Neutrophil (primary cell): ENCODE measurements around the gene CAPS2.
A peak's percentile ranks its signal among the peaks of the same experiment; 100 is the strongest.

Source experiments
- H3K27ac ChIP-seq: fragments of 200-600 bp; sonication (generic); 2 replicates; pipeline ENCODE4 v1.5.1; 2016; ENCODE audit warnings: mild to moderate bottlenecking, moderate library complexity
- H3K27me3 ChIP-seq: fragments of 200-600 bp; sonication (generic); 2 replicates; pipeline ENCODE4 v1.6.0; 2016; ENCODE audit warnings: mild to moderate bottlenecking
- H3K36me3 ChIP-seq: fragments of 200-600 bp; sonication (generic); 2 replicates; pipeline ENCODE4 v1.5.1; 2017
- H3K4me1 ChIP-seq, 2 experiments: fragments of 200-600 bp in 1 of 2; sonication (generic) in 1 of 2; 1 replicate in 1 of 2; 2 replicates in 1 of 2; pipeline versions ENCODE4 v1.5.1 to v1.6.1; 2013 to 2016; ENCODE audit warnings: low read depth in 1 of 2, low read length in 1 of 2, mild to moderate bottlenecking in 1 of 2, moderate library complexity in 1 of 2; ENCODE audit not compliant: control insufficient read depth in 1 of 2, insufficient read depth in 1 of 2
- H3K4me3 ChIP-seq, 2 experiments: fragments of 200-600 bp in 1 of 2; sonication (generic) in 1 of 2; 1 replicate in 1 of 2; 2 replicates in 1 of 2; pipeline ENCODE4 v1.5.1; 2013 to 2016; ENCODE audit warnings: low read depth in 1 of 2, low read length in 1 of 2, mild to moderate bottlenecking in 1 of 2, moderate library complexity in 1 of 2
- H3K9me3 ChIP-seq: fragments of 200-600 bp; sonication (generic); 2 replicates; pipeline ENCODE4 v1.5.1; 2016
- CTCF ChIP-seq: fragments of 200-600 bp; sonication (generic); IDR thresholded peaks from 2 replicates; pipeline ENCODE4 v1.5.1; 2016; ENCODE audit warnings: antibody characterized with exemption

CAPS2 gene

GRCh38 chr12:75329918-75330826, at the start of gene CAPS2:
Gene CAPS2, minus strand, starts transcription at chr12:75330324. Its CDS starts 3,826 bp downstream, at chr12:75326498.
- H3K27ac ChIP-seq = no peak within 1 kb of the TSS
- peaks cover 48% of the 10 kb centered on the region for H3K27me3 ChIP-seq
- peak within 1 kb of the TSS; percentile 32 to 39 for H3K4me3 ChIP-seq
- no peaks in the 10 kb centered on the region for H3K36me3 ChIP-seq
- TF ChIP-seq CTCF = no peak
- H3K4me1 ChIP-seq = peaks cover 8 to 16% of the 10 kb centered on the region in 2 experiments
- no peaks in the 10 kb centered on the region for H3K9me3 ChIP-seq

- no peaks in the 10 kb centered on the region for H3K4me1 ChIP-seq
- H3K36me3 ChIP-seq = no peaks in the 10 kb centered on the region
- no peaks in the 10 kb centered on the region for H3K27me3 ChIP-seq
- H3K4me3 ChIP-seq = no peak overlapping the region
- no peak overlapping the region for H3K27ac ChIP-seq
- TF ChIP-seq CTCF = no peak
- no peaks in the 10 kb centered on the region for H3K9me3 ChIP-seq
These were observed 48.2 kb upstream of the CAPS2 start for GRCh38 chr12:75378354-75378753.

- Histone ChIP-seq H3K4me3 (no peak overlapping the region), H3K27ac (no peak overlapping the region), H3K9me3 (no peaks in the 10 kb centered on the region), H3K27me3 (no peaks in the 10 kb centered on the region), H3K4me1 (no peaks in the 10 kb centered on the region), H3K36me3 (no peaks in the 10 kb centered on the region)
- TF ChIP-seq CTCF = no peak
These were observed 44.8 kb upstream of the CAPS2 start for GRCh38 chr12:75374971-75375370.

- H3K4me3 ChIP-seq = no peak overlapping the region
- H3K36me3 ChIP-seq = no peaks in the 10 kb centered on the region
- TF ChIP-seq CTCF = no peak
- peaks cover 12 to 19% of the 10 kb centered on the region in 2 experiments for H3K4me1 ChIP-seq
- no peaks in the 10 kb centered on the region for H3K27me3 ChIP-seq
- H3K27ac ChIP-seq = no peak overlapping the region
- no peaks in the 10 kb centered on the region for H3K9me3 ChIP-seq
These were observed 36.5 kb upstream of the CAPS2 start for GRCh38 chr12:75366629-75367028.

GRCh38 chr12:75364919-75365318, 34.8 kb upstream of the CAPS2 start:
- Histone ChIP-seq H3K9me3 (no peaks in the 10 kb centered on the region), H3K27me3 (no peaks in the 10 kb centered on the region), H3K36me3 (no peaks in the 10 kb centered on the region), H3K27ac (no peak overlapping the region), H3K4me1 (peaks cover 12 to 24% of the 10 kb centered on the region in 2 experiments), H3K4me3 (no peak overlapping the region)
- TF ChIP-seq CTCF = no peak
